HEK293T (cell line): ENCODE measurements around the gene LCLAT1.

Source experiments
- CTBP1 ChIP-seq: fragments of 450-650 bp; IDR thresholded peaks from 2 replicates; pipeline ENCODE4 v1.6.1; 2016; ENCODE audit warnings: borderline replicate concordance
- NFRKB ChIP-seq: fragments of 450-650 bp; IDR thresholded peaks from 2 replicates; pipeline ENCODE4 v1.6.1; 2016; ENCODE audit warnings: mild to moderate bottlenecking, moderate library complexity
- TARDBP ChIP-seq: fragments of 450-650 bp; IDR thresholded peaks from 2 replicates; pipeline ENCODE4 v1.6.1; 2016

DNA sequence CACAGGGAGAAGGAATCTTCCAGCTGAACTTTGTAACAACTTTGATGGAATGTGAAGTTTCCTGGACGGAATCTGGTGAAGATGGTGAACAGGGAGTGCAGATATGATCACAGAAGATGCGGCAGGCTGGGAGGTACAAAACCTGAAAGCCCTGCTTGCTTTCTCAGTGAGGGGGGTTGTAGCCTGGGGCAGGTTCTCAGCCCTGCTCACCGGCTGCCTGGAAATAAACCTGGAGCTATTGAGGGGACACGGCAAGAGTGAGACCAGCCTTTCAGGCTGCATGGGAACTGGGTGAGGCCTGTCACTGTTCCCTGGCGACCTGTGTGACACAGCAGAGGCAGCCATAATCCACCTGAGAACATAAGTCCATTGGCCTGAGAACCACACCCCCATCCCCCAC is 174.8 kb downstream of the LCLAT1 start:
- TF ChIP-seq CTBP1 (no peak), TARDBP (no peak), NFRKB (no peak)
